Neural progenitor cell (in vitro differentiated cells): ENCODE results near the gene CYSLTR2.

Source experiments
- EZH2 ChIP-seq: fragments of 200-600 bp; sonication (generic); IDR thresholded peaks from 2 replicates; pipeline ENCODE4 v1.6.1; 2017; ENCODE audit warnings: antibody characterized with exemption, mild to moderate bottlenecking, moderate library complexity
- EZH2phosphoT487 ChIP-seq: fragments of 200-600 bp; sonication (generic); IDR thresholded peaks from 2 replicates; pipeline ENCODE4 v1.6.1; 2017; ENCODE audit warnings: antibody characterized with exemption
- TF ChIP-seq, protein P1 (sequence below): fragments of 200-600 bp; sonication (generic); IDR thresholded peaks from 2 replicates; pipeline ENCODE4 v1.5.1; 2017; ENCODE audit warnings: antibody characterized with exemption, mild to moderate bottlenecking

GRCh38 chr13:48682436-48682835, 28.7 kb downstream of the CYSLTR2 start:
- TF ChIP-seq EZH2 (no peak), EZH2phosphoT487 (no peak)
- TF ChIP-seq, protein P1, sequence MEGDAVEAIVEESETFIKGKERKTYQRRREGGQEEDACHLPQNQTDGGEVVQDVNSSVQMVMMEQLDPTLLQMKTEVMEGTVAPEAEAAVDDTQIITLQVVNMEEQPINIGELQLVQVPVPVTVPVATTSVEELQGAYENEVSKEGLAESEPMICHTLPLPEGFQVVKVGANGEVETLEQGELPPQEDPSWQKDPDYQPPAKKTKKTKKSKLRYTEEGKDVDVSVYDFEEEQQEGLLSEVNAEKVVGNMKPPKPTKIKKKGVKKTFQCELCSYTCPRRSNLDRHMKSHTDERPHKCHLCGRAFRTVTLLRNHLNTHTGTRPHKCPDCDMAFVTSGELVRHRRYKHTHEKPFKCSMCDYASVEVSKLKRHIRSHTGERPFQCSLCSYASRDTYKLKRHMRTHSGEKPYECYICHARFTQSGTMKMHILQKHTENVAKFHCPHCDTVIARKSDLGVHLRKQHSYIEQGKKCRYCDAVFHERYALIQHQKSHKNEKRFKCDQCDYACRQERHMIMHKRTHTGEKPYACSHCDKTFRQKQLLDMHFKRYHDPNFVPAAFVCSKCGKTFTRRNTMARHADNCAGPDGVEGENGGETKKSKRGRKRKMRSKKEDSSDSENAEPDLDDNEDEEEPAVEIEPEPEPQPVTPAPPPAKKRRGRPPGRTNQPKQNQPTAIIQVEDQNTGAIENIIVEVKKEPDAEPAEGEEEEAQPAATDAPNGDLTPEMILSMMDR = no peak
